Stimulated activated CD4-positive, alpha-beta T cell treated with anti-CD3 and anti-CD28 coated beads, TNF-alpha, amount 100 ng/mL, for 4 hours (primary cell): ENCODE measurements around the gene NTM.
"Not testable (repeated sequence)": the region's sequence is repeated elsewhere in the genome, so short reads cannot be mapped to it uniquely, and the experiment has no call there.

Experiments used
- DNase-seq, 3 experiments: peaks; one replicate each; pipeline ENCODE4 v3.0.0-alpha.2; 2020; ENCODE audit warnings: low read depth in 3 of 3

Gene NTM

GRCh38 chr11:131422029-131422428, 51.6 kb downstream of the NTM start:
- no peak for DNase-seq

- no peak for DNase-seq
These were observed 52.1 kb downstream of the NTM start for GRCh38 chr11:131422496-131422895.

- DNase-seq, result no peak
These were observed 53.3 kb downstream of the NTM start for GRCh38 chr11:131423688-131424087.

GRCh38 chr11:131424257-131424876, 54.0 kb downstream of the NTM start:
- not testable (repeated sequence) for DNase-seq

- DNase-seq, result no peak
These were observed 54.9 kb downstream of the NTM start for GRCh38 chr11:131425285-131425684.

- no peak for DNase-seq
These were observed 58.4 kb downstream of the NTM start for GRCh38 chr11:131428853-131429252.

- DNase-seq, result no peak
These were observed 60.2 kb downstream of the NTM start for GRCh38 chr11:131430473-131431208.

- DNase-seq, result no peak
These were observed 70.8 kb downstream of the NTM start for GRCh38 chr11:131441051-131441810.

GRCh38 chr11:131446590-131447275, 76.3 kb downstream of the NTM start:
- no peak for DNase-seq

GRCh38 chr11:131447277-131447815, 76.9 kb downstream of the NTM start:
- no peak for DNase-seq

GRCh38 chr11:131447898-131448297, 77.5 kb downstream of the NTM start:
- DNase-seq, result no peak

GRCh38 chr11:131449036-131450019, 78.9 kb downstream of the NTM start:
- DNase-seq, result no peak

GRCh38 chr11:131454490-131454889, 84.1 kb downstream of the NTM start:
- no peak for DNase-seq

- no peak for DNase-seq
These were observed 84.6 kb downstream of the NTM start for GRCh38 chr11:131454989-131455388.

GRCh38 chr11:131455843-131456704, 85.7 kb downstream of the NTM start:
- DNase-seq, result no peak

GRCh38 chr11:131457163-131457562, 86.7 kb downstream of the NTM start:
- no peak for DNase-seq

GRCh38 chr11:131458421-131458820, 88.0 kb downstream of the NTM start:
- no peak for DNase-seq

- no peak for DNase-seq
These were observed 90.5 kb downstream of the NTM start for GRCh38 chr11:131460931-131461330.

- DNase-seq, result no peak
These were observed 92.2 kb downstream of the NTM start for GRCh38 chr11:131462622-131463021.

- no peak for DNase-seq
These were observed 92.7 kb downstream of the NTM start for GRCh38 chr11:131463162-131463561.
